ENCODE measurements around the gene GNG2. TPM values are rescaled to one million over a fixed set of nuclear protein-coding genes. Genes with fewer than 3 reads are reported as not detected.
A peak's percentile ranks its signal among the peaks of the same experiment; 100 is the strongest.

Gene GNG2
- polyA plus RNA-seq, 1 of the 3 experiments (the other 2 are of a cell fraction), result 17.8 TPM

GRCh38 chr14:51860825-51861499 is 550 bp downstream of the GNG2 start:
- ChIA-PET CTCF (interaction anchor here (1.1 to 4.9 kb wide), 10 partner anchors 9 to 578 kb away, joined by 3 to 35 read pairs (median 6); no protein-coding TSS in a partner anchor), POLR2A (interaction anchor here (0.8 to 2.0 kb wide), 6 partner anchors 10 to 118 kb away, joined by 3 to 9 read pairs (median 3); no protein-coding TSS in a partner anchor)
- Histone ChIP-seq H2AFZ (ENCODE audit: low read depth) (peak overlapping the region; percentile 86), H3K9me2 (no peaks in the 10 kb centered on the region), H3K9ac (peak overlapping the region; percentile 84), H3K9me3 (no peaks in the 10 kb centered on the region), H3K27ac (ENCODE audit: low read depth in 2 of 2, low read length in 1 of 2) (peak overlapping the region; percentile 75 to 92), H3K4me1 (ENCODE audit: control insufficient read depth in 1 of 2, insufficient read depth in 2 of 2, low read depth in 1 of 2, low read length in 1 of 2) (peaks cover 19 to 20% of the 10 kb centered on the region in 2 experiments), H3K4me3 (ENCODE audit: low read depth in 2 of 2, low read length in 1 of 2) (peak overlapping the region; percentile 70 to 82), H3K36me3 (replicated peaks in 1 of 2; ENCODE audit: control insufficient read depth in 1 of 2, insufficient read depth in 2 of 2, low read length in 1 of 2) (peaks cover 0 to 3% of the 10 kb centered on the region in 2 experiments), H3K79me2 (ENCODE audit: insufficient read depth) (peaks cover 47% of the 10 kb centered on the region), H3F3A (replicated peaks; ENCODE audit: insufficient read depth) (peaks cover 14% of the 10 kb centered on the region), H4K20me1 (ENCODE audit: insufficient read depth) (no peaks in the 10 kb centered on the region), H3K4me2 (peak overlapping the region; percentile 80), H3K27me3 (ENCODE audit: insufficient read depth) (no peaks in the 10 kb centered on the region)
- WGBS (ENCODE audit: low lambda C conversion rate), result 7% methylated on average over 12 of the region's 12 CpGs
- TF ChIP-seq GATA2 (CRISPR knock-in tag; IDR thresholded peaks at IDR 0.05) (no peak), MXI1 (IDR thresholded peaks at IDR 0.05; ENCODE audit: low read depth, low read length) (no peak), CHD2 (IDR thresholded peaks at IDR 0.05; ENCODE audit: low read length, partially characterized antibody) (no peak), TAF1 (IDR thresholded peaks at IDR 0.05; ENCODE audit: borderline replicate concordance, low read depth, low read length) (no peak), EP300 (IDR thresholded peaks at IDR 0.05; ENCODE audit: borderline replicate concordance in 1 of 2, low read depth in 1 of 2, low read length in 1 of 2) (no peak), RFX5 (IDR thresholded peaks at IDR 0.05; ENCODE audit: low read length) (no peak), FOXM1 (IDR thresholded peaks at IDR 0.05; ENCODE audit: low read depth) (no peak), GABPA (IDR thresholded peaks at IDR 0.05; ENCODE audit: low read depth) (no peak), FOXJ3 (CRISPR knock-in tag; IDR thresholded peaks at IDR 0.05) (no peak), POLR2AphosphoS5 (IDR thresholded peaks at IDR 0.05; ENCODE audit: low read depth, low read length) (peak; percentile 3; the same call in 1 of the 2 replicates), TCF12 (IDR thresholded peaks at IDR 0.05) (peak; percentile 22), JUND (IDR thresholded peaks at IDR 0.05) (no peak), SMC3 (IDR thresholded peaks at IDR 0.05; ENCODE audit: low read depth, low read length) (no peak), FOSL2 (IDR thresholded peaks at IDR 0.05; ENCODE audit: borderline replicate concordance, low read depth) (no peak), RAD21 (IDR thresholded peaks at IDR 0.05; ENCODE audit: low read length) (0 out of 2 replicates have a peak, but pooled peaks have one; percentile 10), YY1 (IDR thresholded peaks at IDR 0.05; ENCODE audit: low read depth) (0 out of 2 replicates have a peak, but pooled peaks have one; percentile 5)
- TF ChIP-seq, protein P1, sequence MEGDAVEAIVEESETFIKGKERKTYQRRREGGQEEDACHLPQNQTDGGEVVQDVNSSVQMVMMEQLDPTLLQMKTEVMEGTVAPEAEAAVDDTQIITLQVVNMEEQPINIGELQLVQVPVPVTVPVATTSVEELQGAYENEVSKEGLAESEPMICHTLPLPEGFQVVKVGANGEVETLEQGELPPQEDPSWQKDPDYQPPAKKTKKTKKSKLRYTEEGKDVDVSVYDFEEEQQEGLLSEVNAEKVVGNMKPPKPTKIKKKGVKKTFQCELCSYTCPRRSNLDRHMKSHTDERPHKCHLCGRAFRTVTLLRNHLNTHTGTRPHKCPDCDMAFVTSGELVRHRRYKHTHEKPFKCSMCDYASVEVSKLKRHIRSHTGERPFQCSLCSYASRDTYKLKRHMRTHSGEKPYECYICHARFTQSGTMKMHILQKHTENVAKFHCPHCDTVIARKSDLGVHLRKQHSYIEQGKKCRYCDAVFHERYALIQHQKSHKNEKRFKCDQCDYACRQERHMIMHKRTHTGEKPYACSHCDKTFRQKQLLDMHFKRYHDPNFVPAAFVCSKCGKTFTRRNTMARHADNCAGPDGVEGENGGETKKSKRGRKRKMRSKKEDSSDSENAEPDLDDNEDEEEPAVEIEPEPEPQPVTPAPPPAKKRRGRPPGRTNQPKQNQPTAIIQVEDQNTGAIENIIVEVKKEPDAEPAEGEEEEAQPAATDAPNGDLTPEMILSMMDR (IDR thresholded peaks at IDR 0.05), result no peak
- peak; percentile 50 for DNase-seq

Measured in SK-N-SH (cell line).